Suprapubic skin (tissue), 4 donors: ENCODE results near the gene YOD1.

Experiments used
- CTCF ChIP-seq, 2 donors: fragments of 200-600 bp in 1 of 2; fragments of 450-650 bp in 1 of 2; sonication (generic) in 1 of 2; IDR thresholded peaks; one replicate each; pipeline ENCODE4 v1.5.1; 2016 to 2019; ENCODE audit warnings: antibody characterized with exemption in 2 of 2, mild to moderate bottlenecking in 1 of 2, moderate library complexity in 1 of 2
- POLR2A ChIP-seq, 2 donors: fragments of 450-650 bp; IDR thresholded peaks; one replicate each; pipeline ENCODE4 v1.6.1; 2017; ENCODE audit warnings: antibody characterized with exemption in 2 of 2, mild to moderate bottlenecking in 2 of 2, moderate library complexity in 2 of 2
- POLR2AphosphoS5 ChIP-seq, 3 donors: sonication (generic); formaldehyde crosslinking; IDR thresholded peaks; one replicate each; pipeline ENCODE4 v1.6.1; 2017; ENCODE audit warnings: antibody characterized with exemption in 3 of 3

- TF ChIP-seq CTCF (IDR thresholded peaks at IDR 0.05) (no peak), POLR2AphosphoS5 (IDR thresholded peaks at IDR 0.05) (no peak), POLR2A (IDR thresholded peaks at IDR 0.05) (no peak)
Measured at GRCh38 chr1:207084232-207084631, 33.2 kb upstream of the YOD1 start.
